ENCODE results near the gene NFE2L1. TPM values are rescaled to one million over a fixed set of nuclear protein-coding genes. Genes with fewer than 3 reads are reported as not detected.
A peak's percentile ranks its signal among the peaks of the same experiment; 100 is the strongest.

The NFE2L1 gene
- total RNA-seq, 4 donors from 2014 or later, result 173 to 242 (median 211) TPM

DNA sequence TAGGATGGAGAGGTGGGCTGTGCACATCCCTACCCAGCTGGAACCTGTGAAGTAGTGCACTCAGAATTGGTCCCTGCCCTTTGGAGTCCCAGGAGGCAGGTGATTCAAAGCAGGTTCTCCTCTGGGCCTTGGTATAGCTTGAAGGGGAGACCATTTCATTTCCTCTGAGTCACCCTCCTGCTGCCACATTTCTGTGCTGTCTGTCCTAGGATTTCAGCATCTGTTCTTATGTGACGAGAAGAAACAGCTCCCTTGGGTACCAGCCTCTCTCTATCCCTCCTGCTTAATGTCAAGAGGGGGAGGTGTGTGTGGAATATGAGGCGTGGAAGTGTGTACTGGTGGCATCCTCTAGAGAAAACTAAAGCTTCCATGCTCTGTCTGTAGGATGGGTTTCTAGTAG, 5.0 kb upstream of the NFE2L1 start:
- Histone ChIP-seq H3K4me3 (no peak overlapping the region), H3K4me1 (peaks cover 12 to 22% (median 19%) of the 10 kb centered on the region in 4 donors), H3K27me3 (peaks cover 14% of the 10 kb centered on the region), H3K27ac (no peak overlapping the region), H3K36me3 (no peaks in the 10 kb centered on the region), H3K9me3 (no peaks in the 10 kb centered on the region)
- in situ Hi-C loops (cut with MboI; ENCODE audit: low pct_ligation_motif_present in 1 of 4, low pct_unique_long_range_greater_than_20kb in 1 of 4, low sequenced_read_pairs in 3 of 4) (no loop called here), intact Hi-C loops (cut with DNase I; ENCODE audit: low total_unique reads) (no loop called here)
- 71 to 100% methylated on average over 1 to 2 of the region's 2 CpGs for WGBS, 2 donors (ENCODE audit: low coverage in 1 of 2)
- DNase-seq, result no peak
- TF ChIP-seq POLR2AphosphoS5 (IDR thresholded peaks at IDR 0.05) (no peak), EP300 (IDR thresholded peaks at IDR 0.05; ENCODE audit: low read depth) (no peak), POLR2A (IDR thresholded peaks at IDR 0.05) (no peak)
- TF ChIP-seq, protein P1, sequence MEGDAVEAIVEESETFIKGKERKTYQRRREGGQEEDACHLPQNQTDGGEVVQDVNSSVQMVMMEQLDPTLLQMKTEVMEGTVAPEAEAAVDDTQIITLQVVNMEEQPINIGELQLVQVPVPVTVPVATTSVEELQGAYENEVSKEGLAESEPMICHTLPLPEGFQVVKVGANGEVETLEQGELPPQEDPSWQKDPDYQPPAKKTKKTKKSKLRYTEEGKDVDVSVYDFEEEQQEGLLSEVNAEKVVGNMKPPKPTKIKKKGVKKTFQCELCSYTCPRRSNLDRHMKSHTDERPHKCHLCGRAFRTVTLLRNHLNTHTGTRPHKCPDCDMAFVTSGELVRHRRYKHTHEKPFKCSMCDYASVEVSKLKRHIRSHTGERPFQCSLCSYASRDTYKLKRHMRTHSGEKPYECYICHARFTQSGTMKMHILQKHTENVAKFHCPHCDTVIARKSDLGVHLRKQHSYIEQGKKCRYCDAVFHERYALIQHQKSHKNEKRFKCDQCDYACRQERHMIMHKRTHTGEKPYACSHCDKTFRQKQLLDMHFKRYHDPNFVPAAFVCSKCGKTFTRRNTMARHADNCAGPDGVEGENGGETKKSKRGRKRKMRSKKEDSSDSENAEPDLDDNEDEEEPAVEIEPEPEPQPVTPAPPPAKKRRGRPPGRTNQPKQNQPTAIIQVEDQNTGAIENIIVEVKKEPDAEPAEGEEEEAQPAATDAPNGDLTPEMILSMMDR (IDR thresholded peaks at IDR 0.05), result no peak

DNA sequence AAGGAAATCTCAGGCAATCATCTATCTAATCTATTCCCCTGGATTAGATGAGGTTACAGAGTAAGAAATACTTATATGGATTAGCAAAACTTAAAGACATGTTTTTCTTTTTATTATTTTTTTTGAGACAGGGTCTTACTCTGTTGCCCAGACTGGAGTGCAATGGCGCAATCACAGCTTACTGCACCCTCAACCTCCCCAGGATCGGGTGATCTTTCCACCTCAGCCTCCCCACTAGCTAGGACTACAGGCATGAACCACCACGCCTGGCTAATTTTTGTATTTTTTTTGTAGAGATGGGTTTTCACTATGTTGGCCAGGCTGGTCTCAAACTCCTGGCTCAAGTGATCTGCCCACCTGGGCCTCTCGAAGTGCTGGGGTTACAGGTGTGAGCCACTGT, 3.3 kb upstream of the NFE2L1 start:
- Histone ChIP-seq H3K4me3 (no peak overlapping the region), H3K4me1 (peaks cover 14 to 29% (median 25%) of the 10 kb centered on the region in 4 donors), H3K9me3 (no peaks in the 10 kb centered on the region), H3K27ac (no peak overlapping the region), H3K36me3 (no peaks in the 10 kb centered on the region), H3K27me3 (no peaks in the 10 kb centered on the region)
- no peak for TF ChIP-seq EP300 (IDR thresholded peaks at IDR 0.05; ENCODE audit: low read depth)
- TF ChIP-seq POLR2A (IDR thresholded peaks at IDR 0.05), result no peak
- TF ChIP-seq, protein P1 (IDR thresholded peaks at IDR 0.05), result no peak
- TF ChIP-seq POLR2AphosphoS5 (IDR thresholded peaks at IDR 0.05), result no peak
- 67 to 89% methylated on average over 1 to 4 of the region's 4 CpGs for WGBS, 2 donors (ENCODE audit: low coverage in 1 of 2)
- no peak for DNase-seq
- in situ Hi-C loops (cut with MboI; ENCODE audit: low pct_ligation_motif_present in 1 of 4, low pct_unique_long_range_greater_than_20kb in 1 of 4, low sequenced_read_pairs in 3 of 4), result no loop called here
- intact Hi-C loops (cut with DNase I; ENCODE audit: low total_unique reads), result no loop called here

DNA sequence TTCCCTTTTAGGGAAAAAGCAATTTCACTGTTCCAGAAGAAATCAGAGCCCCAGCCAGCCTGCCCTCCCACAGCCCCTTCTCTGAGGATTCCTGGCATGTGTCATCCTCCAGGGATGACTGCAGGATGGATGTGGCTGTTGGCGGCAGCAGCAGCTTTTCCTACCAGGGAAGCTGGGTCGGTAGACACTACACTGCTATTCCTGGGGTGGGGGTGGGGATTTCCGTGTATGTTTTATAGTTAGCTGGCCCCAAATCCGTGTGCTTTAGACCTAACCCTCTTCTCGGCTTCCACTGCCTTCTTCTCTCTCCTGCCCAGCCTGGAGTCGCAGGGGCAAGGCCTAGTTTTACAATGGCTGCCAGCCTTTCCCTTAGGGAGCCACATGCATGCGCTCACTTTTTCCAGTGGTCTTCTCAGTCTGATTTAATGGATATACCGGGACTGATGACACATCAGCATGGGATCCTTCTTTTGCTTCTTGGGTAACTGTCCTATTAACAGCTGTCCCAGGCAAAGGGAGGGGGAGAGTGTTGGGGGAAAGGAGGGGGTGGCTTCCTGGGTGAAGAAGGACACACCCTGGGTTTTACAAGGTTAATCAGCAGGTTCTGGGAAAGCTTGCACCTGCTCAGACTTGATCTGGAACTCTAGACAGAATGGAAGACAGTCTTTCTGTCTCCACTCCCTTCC, 2.7 kb upstream of the NFE2L1 start:
- 53 to 75% methylated on average over 4 to 8 of the region's 8 CpGs for WGBS, 2 donors (ENCODE audit: low coverage in 1 of 2)
- H3K4me1 ChIP-seq, result peaks cover 18 to 35% (median 31%) of the 10 kb centered on the region in 4 donors
- H3K27me3 ChIP-seq, result no peaks in the 10 kb centered on the region
- H3K27ac ChIP-seq, result peak overlapping the region in 3 of 4 donors; percentile 58 to 98 (median 98)
- H3K9me3 ChIP-seq, result no peaks in the 10 kb centered on the region
- H3K36me3 ChIP-seq, result no peaks in the 10 kb centered on the region
- no peak for DNase-seq
- in situ Hi-C loops (cut with MboI; ENCODE audit: low pct_ligation_motif_present in 1 of 4, low pct_unique_long_range_greater_than_20kb in 1 of 4, low sequenced_read_pairs in 3 of 4), result no loop called here
- H3K4me3 ChIP-seq, result no peak overlapping the region
- intact Hi-C loops (cut with DNase I; ENCODE audit: low total_unique reads), result no loop called here
- peak; percentile 23 for TF ChIP-seq POLR2A (IDR thresholded peaks at IDR 0.05)
- TF ChIP-seq POLR2AphosphoS5 (IDR thresholded peaks at IDR 0.05), result peak in 1 of 3 donors; percentile 21
- TF ChIP-seq, protein P1 (IDR thresholded peaks at IDR 0.05), result no peak
- no peak for TF ChIP-seq EP300 (IDR thresholded peaks at IDR 0.05; ENCODE audit: low read depth)

DNA sequence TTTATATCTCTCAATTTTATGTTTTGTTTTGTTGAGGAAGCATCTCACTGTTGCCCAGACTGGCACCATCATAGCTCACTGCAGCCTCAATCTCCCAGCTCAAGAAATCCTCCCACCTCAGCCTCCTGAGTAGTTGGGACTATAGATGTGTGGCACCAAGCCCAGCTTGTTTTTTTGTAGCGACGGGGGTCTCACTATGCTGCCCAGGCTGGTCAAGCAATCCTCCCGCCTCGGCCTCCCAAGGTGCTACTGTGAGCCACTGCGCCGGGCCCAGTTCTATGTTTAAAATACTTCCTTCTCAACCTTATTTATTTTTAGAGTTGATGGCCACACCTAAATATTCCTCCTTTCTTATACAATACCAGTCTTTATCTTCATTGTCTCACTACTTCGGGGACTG, 1.9 kb upstream of the NFE2L1 start:
- peaks cover 27 to 43% (median 39%) of the 10 kb centered on the region in 4 donors for H3K4me1 ChIP-seq
- peak overlapping the region in 3 of 4 donors; percentile 58 to 98 (median 98) for H3K27ac ChIP-seq
- in situ Hi-C loops (cut with MboI; ENCODE audit: low pct_ligation_motif_present in 1 of 4, low pct_unique_long_range_greater_than_20kb in 1 of 4, low sequenced_read_pairs in 3 of 4) (no loop called here), intact Hi-C loops (cut with DNase I; ENCODE audit: low total_unique reads) (no loop called here)
- no peak for DNase-seq
- no peaks in the 10 kb centered on the region for H3K36me3 ChIP-seq
- 77 to 84% methylated on average over 7 of the region's 7 CpGs for WGBS, 2 donors (ENCODE audit: low coverage in 1 of 2)
- no peak for TF ChIP-seq EP300 (IDR thresholded peaks at IDR 0.05; ENCODE audit: low read depth)
- TF ChIP-seq, protein P1 (IDR thresholded peaks at IDR 0.05), result no peak
- H3K27me3 ChIP-seq, result no peaks in the 10 kb centered on the region
- H3K9me3 ChIP-seq, result no peaks in the 10 kb centered on the region
- H3K4me3 ChIP-seq, result peak overlapping the region in 1 of 4 donors; percentile 87
